ENCODE measurements around the gene PIK3IP1.
"Not testable (repeated sequence)": the region's sequence is repeated elsewhere in the genome, so short reads cannot be mapped to it uniquely, and the experiment has no call there.

PIK3IP1 gene

DNA sequence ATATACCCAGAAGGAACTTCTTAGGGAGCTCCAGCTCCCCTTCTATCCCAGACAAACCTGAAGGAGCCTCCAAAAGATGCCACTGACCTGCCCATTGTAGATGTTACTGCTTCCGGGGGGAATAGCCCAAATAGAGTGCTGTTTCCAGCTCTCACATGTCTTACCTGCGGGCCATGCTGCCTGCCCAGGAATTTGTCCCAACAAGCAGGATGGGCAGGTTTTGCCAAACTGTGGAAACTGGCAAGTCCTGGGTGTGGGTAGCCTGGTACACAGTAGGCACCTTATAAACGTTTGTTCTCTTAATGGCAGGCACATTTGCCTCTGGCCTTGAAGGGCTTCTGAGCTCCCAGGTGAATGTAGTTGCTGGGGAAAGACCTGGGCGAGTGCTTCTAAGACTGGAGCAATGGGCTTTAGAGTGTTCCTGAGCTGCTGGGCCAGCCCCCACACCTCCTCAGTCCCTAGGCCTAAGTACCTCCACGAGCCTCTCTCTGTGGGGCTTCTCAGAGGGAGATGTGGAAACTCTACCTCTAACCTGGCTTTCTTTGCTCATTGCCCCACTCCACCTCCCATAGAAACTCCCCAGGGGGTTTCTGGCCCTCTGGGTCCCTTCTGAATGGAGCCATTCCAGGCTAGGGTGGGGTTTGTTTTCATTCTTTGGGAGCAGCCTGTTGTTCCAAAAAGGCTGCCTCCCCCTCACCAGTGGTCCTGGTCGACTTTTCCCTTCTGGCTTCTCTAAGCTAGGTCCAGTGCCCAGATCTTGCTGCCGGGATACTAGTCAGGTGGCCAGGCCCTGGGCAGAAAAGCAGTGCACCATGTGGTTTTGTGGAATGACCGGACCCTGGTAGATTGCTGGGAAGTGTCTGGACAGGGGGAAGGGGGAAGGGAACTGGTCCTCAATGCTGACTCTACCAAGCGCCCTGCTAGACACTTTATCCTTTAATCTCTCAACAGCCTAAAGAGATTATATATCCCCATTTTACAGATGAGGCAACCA is 43.0 kb downstream of the PIK3IP1 start:
- DNase-seq (ENCODE audit: extremely low read depth, low read depth) = no peak
- H3K4me3 ChIP-seq (replicated peaks; ENCODE audit: low read depth, low read length) = peak overlapping the region; percentile 48
- TF ChIP-seq, protein P1, sequence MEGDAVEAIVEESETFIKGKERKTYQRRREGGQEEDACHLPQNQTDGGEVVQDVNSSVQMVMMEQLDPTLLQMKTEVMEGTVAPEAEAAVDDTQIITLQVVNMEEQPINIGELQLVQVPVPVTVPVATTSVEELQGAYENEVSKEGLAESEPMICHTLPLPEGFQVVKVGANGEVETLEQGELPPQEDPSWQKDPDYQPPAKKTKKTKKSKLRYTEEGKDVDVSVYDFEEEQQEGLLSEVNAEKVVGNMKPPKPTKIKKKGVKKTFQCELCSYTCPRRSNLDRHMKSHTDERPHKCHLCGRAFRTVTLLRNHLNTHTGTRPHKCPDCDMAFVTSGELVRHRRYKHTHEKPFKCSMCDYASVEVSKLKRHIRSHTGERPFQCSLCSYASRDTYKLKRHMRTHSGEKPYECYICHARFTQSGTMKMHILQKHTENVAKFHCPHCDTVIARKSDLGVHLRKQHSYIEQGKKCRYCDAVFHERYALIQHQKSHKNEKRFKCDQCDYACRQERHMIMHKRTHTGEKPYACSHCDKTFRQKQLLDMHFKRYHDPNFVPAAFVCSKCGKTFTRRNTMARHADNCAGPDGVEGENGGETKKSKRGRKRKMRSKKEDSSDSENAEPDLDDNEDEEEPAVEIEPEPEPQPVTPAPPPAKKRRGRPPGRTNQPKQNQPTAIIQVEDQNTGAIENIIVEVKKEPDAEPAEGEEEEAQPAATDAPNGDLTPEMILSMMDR (IDR thresholded peaks at IDR 0.05; ENCODE audit: low read depth, low read length, missing control alignments) = no peak

DNA sequence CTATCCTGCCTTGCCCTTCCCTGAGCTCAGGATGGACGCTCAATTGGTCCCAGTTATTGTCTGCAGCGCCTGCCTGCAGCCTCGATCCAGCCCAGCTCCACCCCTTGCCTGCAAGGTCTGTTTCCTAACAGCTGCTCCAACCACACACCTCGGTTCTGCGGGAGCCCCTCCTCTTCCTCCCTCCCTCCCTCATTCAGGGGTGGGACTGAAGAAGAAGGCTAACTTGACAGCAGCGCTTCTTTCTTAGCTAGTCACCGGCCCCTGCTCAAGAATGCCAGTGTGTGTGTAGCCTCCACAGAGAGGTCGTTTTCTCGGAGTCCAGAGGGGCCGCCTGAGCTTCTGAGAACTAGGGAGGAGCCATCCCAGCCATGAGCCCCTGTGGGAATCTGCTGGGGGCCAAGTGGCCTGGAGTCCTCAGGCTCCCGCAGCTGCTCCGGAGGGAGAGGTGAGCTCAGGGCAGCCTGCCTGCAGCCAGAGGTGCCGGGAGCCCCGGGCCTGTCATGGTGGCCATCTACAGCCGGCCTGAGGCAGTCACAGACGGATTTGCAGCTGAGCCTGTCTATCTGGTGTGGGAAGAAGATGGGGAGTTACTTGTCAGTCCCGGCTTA is 44.0 kb downstream of the PIK3IP1 start:
- TF ChIP-seq, protein P1 (IDR thresholded peaks at IDR 0.05; ENCODE audit: low read depth, low read length, missing control alignments) = no peak
- peak; percentile 56 for DNase-seq (ENCODE audit: extremely low read depth, low read depth)
- peak overlapping the region; percentile 48 for H3K4me3 ChIP-seq (replicated peaks; ENCODE audit: low read depth, low read length)

DNA sequence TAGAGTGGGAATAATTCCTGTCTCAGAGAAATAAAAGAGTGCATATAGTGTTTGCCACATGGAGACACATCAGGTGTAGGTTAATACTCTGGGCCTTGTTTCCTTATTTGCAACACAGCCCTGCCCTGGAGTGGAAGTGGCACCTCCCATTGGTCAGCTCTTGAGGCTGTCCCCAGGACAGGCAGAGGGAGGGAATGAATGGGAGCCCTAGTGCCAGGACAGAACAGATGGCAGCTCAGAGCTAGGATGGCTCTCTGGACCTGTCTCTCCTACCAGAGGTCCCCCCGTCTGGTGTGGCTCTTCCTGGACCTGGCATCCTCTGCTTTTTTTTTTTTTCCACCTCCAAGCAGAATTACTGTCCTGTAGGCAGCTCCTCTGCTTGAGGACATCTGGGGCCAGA is 44.6 kb downstream of the PIK3IP1 start:
- peak overlapping the region; percentile 48 for H3K4me3 ChIP-seq (replicated peaks; ENCODE audit: low read depth, low read length)
- DNase-seq (ENCODE audit: extremely low read depth, low read depth) = no peak

DNA sequence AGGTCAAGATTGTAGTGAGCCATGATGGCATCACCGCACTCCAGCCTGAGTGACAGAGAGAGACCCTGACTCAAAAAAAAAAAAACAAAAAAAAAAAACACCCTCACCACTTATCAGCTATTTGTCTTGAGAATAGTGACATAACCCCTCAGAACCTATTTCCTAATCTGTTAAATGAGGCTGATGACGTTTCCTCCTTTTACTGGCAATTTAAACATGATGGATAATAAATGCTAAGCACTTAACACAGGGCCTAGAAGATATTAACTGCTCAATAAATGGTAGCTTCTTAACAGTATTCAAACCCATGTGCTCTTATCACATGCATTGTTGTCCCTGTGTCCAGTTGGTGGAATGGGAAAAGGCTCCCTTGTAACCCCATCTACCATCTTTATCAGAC is 45.6 kb downstream of the PIK3IP1 start:
- no peak overlapping the region for H3K4me3 ChIP-seq (replicated peaks; ENCODE audit: low read depth, low read length)
- no peak for DNase-seq (ENCODE audit: extremely low read depth, low read depth)
- TF ChIP-seq, protein P1 (IDR thresholded peaks at IDR 0.05; ENCODE audit: low read depth, low read length, missing control alignments) = no peak

More for the DNA sequence above, 44.6 kb downstream of the PIK3IP1 start:
- TF ChIP-seq, protein P1 (IDR thresholded peaks at IDR 0.05; ENCODE audit: low read depth, low read length, missing control alignments) = no peak

GRCh38 chr22:31245998-31246397 is 46.3 kb downstream of the PIK3IP1 start:
- not testable (repeated sequence) for DNase-seq (ENCODE audit: extremely low read depth, low read depth); H3K4me3 ChIP-seq (replicated peaks; ENCODE audit: low read depth, low read length)

GRCh38 chr22:31244943-31245451 is 47.3 kb downstream of the PIK3IP1 start:
- H3K4me3 ChIP-seq (replicated peaks; ENCODE audit: low read depth, low read length) = no peak overlapping the region

More at GRCh38 chr22:31244943-31245451, 47.3 kb downstream of the PIK3IP1 start:
- DNase-seq (ENCODE audit: extremely low read depth, low read depth) = no peak
- TF ChIP-seq, protein P1 (IDR thresholded peaks at IDR 0.05; ENCODE audit: low read depth, low read length, missing control alignments) = no peak

All from HFF-Myc (cell line).